HFFc6 (cell line): ENCODE measurements around the gene CACNA2D1. TPM values are rescaled to one million over a fixed set of nuclear protein-coding genes. Genes with fewer than 3 reads are reported as not detected.

ENCODE experiments used
- DNase-seq: peaks from one replicate; pipeline ENCODE4 v3.0.0-alpha.2; 2018
- H3K27ac Mint-ChIP-seq: 2 replicates; pipeline ENCODE4 v1.8.0; 2020; ENCODE audit warnings: mild to moderate bottlenecking, mixed read lengths
- H3K27me3 Mint-ChIP-seq: 2 replicates; pipeline ENCODE4 v1.8.0; 2021; ENCODE audit warnings: mild to moderate bottlenecking, moderate library complexity, mixed read lengths; ENCODE audit not compliant: insufficient read depth
- H3K36me3 Mint-ChIP-seq: 2 replicates; pipeline ENCODE4 v1.8.0; 2021; ENCODE audit warnings: low read depth, mixed read lengths
- H3K4me1 Mint-ChIP-seq: 2 replicates; pipeline ENCODE4 v1.8.0; 2020; ENCODE audit warnings: low read depth, mixed read lengths
- H3K4me3 Mint-ChIP-seq: 2 replicates; pipeline ENCODE4 v1.8.0; 2020; ENCODE audit warnings: mild to moderate bottlenecking, moderate library complexity, mixed read lengths
- H3K9me3 Mint-ChIP-seq: 2 replicates; pipeline ENCODE4 v1.8.0; 2020; ENCODE audit warnings: mild to moderate bottlenecking, mixed read lengths
- CTCF ChIP-seq: fragments of 200-600 bp; sonication (generic); IDR thresholded peaks from 2 replicates; pipeline ENCODE4 v1.5.0; 2021; ENCODE audit warnings: antibody characterized with exemption, mild to moderate bottlenecking
- total RNA-seq, 6 experiments: library from RNA; stranded (reverse); fragmentation: NEBNext Ultra II Directional; extraction: Animal tissue kit (Norgen Biotek cat#: 25700); gene quantifications; 2 replicates in 1 of 6; 3 replicates in 5 of 6; pipeline ENCODE4 v1.2.3, GENCODE V29; 2021

The CACNA2D1 gene
- total RNA-seq, 6 experiments from 2014 or later, result 34.9 to 43.6 (median 36.8) TPM

- DNase-seq, result no peak
- Mint-ChIP-seq H3K4me1 (peaks cover 9% of the 10 kb centered on the region), H3K4me3 (no peak overlapping the region), H3K9me3 (peaks cover 5% of the 10 kb centered on the region; the same call in 1 of the 2 replicates), H3K36me3 (peaks cover 16% of the 10 kb centered on the region), H3K27me3 (no peaks in the 10 kb centered on the region; the same call in 1 of the 2 replicates), H3K27ac (no peak overlapping the region)
- TF ChIP-seq CTCF, result no peak
Measured at GRCh38 chr7:82129091-82129490, 314.5 kb downstream of the CACNA2D1 start.

GRCh38 chr7:82128546-82128945, 315.0 kb downstream of the CACNA2D1 start:
- Mint-ChIP-seq H3K27me3 (no peaks in the 10 kb centered on the region; the same call in 1 of the 2 replicates), H3K27ac (no peak overlapping the region), H3K4me3 (no peak overlapping the region), H3K9me3 (peaks cover 5% of the 10 kb centered on the region; the same call in 1 of the 2 replicates), H3K36me3 (peaks cover 19% of the 10 kb centered on the region), H3K4me1 (peaks cover 9% of the 10 kb centered on the region)
- DNase-seq, result no peak
- TF ChIP-seq CTCF, result no peak

- no peak for DNase-seq
- H3K9me3 Mint-ChIP-seq, result peaks cover 5% of the 10 kb centered on the region; the same call in 1 of the 2 replicates
- no peak overlapping the region for H3K4me3 Mint-ChIP-seq
- peaks cover 9% of the 10 kb centered on the region for H3K4me1 Mint-ChIP-seq
- no peaks in the 10 kb centered on the region; the same call in 1 of the 2 replicates for H3K27me3 Mint-ChIP-seq
- H3K27ac Mint-ChIP-seq, result no peak overlapping the region
- TF ChIP-seq CTCF, result no peak
- peaks cover 19% of the 10 kb centered on the region for H3K36me3 Mint-ChIP-seq
Measured at GRCh38 chr7:82126576-82126975, 317.0 kb downstream of the CACNA2D1 start.

GRCh38 chr7:82124445-82124844, 319.1 kb downstream of the CACNA2D1 start:
- peaks cover 9% of the 10 kb centered on the region for H3K4me1 Mint-ChIP-seq
- no peak for DNase-seq
- peaks cover 19% of the 10 kb centered on the region for H3K36me3 Mint-ChIP-seq
- H3K4me3 Mint-ChIP-seq, result no peak overlapping the region
- H3K27ac Mint-ChIP-seq, result no peak overlapping the region
- H3K27me3 Mint-ChIP-seq, result no peaks in the 10 kb centered on the region; the same call in 1 of the 2 replicates
- H3K9me3 Mint-ChIP-seq, result peaks cover 5% of the 10 kb centered on the region; the same call in 1 of the 2 replicates
- no peak for TF ChIP-seq CTCF

- no peak for TF ChIP-seq CTCF
Measured at GRCh38 chr7:82122275-82122674, 321.3 kb downstream of the CACNA2D1 start.

More at GRCh38 chr7:82122275-82122674, 321.3 kb downstream of the CACNA2D1 start:
- Mint-ChIP-seq H3K4me1 (peaks cover 9% of the 10 kb centered on the region), H3K36me3 (peaks cover 19% of the 10 kb centered on the region), H3K27me3 (no peaks in the 10 kb centered on the region), H3K4me3 (no peak overlapping the region), H3K9me3 (peaks cover 5% of the 10 kb centered on the region; the same call in 1 of the 2 replicates), H3K27ac (no peak overlapping the region)
- DNase-seq, result no peak
